Epidermal melanocyte (primary cell): Measurements from ENCODE around the gene SPATA31C1.
"Not testable (repeated sequence)": the region's sequence is repeated elsewhere in the genome, so short reads cannot be mapped to it uniquely, and the experiment has no call there.

Experiments used
- DNase-seq: peaks from one replicate; pipeline ENCODE4 v3.0.0; 2011; ENCODE audit warnings: low spot score; ENCODE audit not compliant: insufficient read length

SPATA31C1 gene

GRCh38 chr9:87886933-87887505 is 30.7 kb upstream of the SPATA31C1 start:
- DNase-seq: no peak

GRCh38 chr9:87887661-87888480 is 29.9 kb upstream of the SPATA31C1 start:
- no peak for DNase-seq

GRCh38 chr9:87888501-87888900 is 29.3 kb upstream of the SPATA31C1 start:
- DNase-seq: no peak

- DNase-seq: no peak
These were observed 28.5 kb upstream of the SPATA31C1 start for GRCh38 chr9:87889065-87889881.

GRCh38 chr9:87889882-87890252 is 27.9 kb upstream of the SPATA31C1 start:
- DNase-seq: no peak

GRCh38 chr9:87890837-87891236 is 26.9 kb upstream of the SPATA31C1 start:
- DNase-seq: no peak

- DNase-seq: no peak
These were observed 26.0 kb upstream of the SPATA31C1 start for GRCh38 chr9:87891754-87892153.

GRCh38 chr9:87892956-87893355 is 24.8 kb upstream of the SPATA31C1 start:
- no peak for DNase-seq

GRCh38 chr9:87894998-87895625 is 22.6 kb upstream of the SPATA31C1 start:
- DNase-seq: no peak

GRCh38 chr9:87896891-87897290 is 20.9 kb upstream of the SPATA31C1 start:
- DNase-seq: no peak

GRCh38 chr9:87898151-87898550 is 19.6 kb upstream of the SPATA31C1 start:
- no peak for DNase-seq

GRCh38 chr9:87902371-87902770 is 15.4 kb upstream of the SPATA31C1 start:
- not testable (repeated sequence) for DNase-seq

- no peak for DNase-seq
These were observed 8.3 kb upstream of the SPATA31C1 start for GRCh38 chr9:87909310-87910041.

- peak; percentile 25 for DNase-seq
These were observed 6.9 kb upstream of the SPATA31C1 start for GRCh38 chr9:87910821-87911220.

- DNase-seq: not testable (repeated sequence)
These were observed 1.3 kb downstream of the SPATA31C1 start for GRCh38 chr9:87919013-87919412.

- DNase-seq: not testable (repeated sequence)
These were observed 3.8 kb downstream of the SPATA31C1 start for GRCh38 chr9:87921561-87921960.

GRCh38 chr9:87923012-87923411 is 5.2 kb downstream of the SPATA31C1 start:
- DNase-seq: not testable (repeated sequence)

GRCh38 chr9:87924851-87925250 is 7.1 kb downstream of the SPATA31C1 start:
- DNase-seq: not testable (repeated sequence)

- not testable (repeated sequence) for DNase-seq
These were observed 11.4 kb downstream of the SPATA31C1 start for GRCh38 chr9:87929152-87929551.

- DNase-seq: not testable (repeated sequence)
These were observed 16.7 kb downstream of the SPATA31C1 start for GRCh38 chr9:87934444-87934843.

- not testable (repeated sequence) for DNase-seq
These were observed 19.6 kb downstream of the SPATA31C1 start for GRCh38 chr9:87937352-87937751.
